Measurements from ENCODE around the gene ELAC1.

GRCh38 chr18:50933684-50934083 is 34.2 kb upstream of the ELAC1 start:
- TF ChIP-seq CTCF (IDR thresholded peaks at IDR 0.05 in 8 of 11, conservative IDR thresholded peaks at IDR 0.05 in 3 of 11) (no peak), POLR2AphosphoS5 (IDR thresholded peaks at IDR 0.05) (no peak), POLR2A (IDR thresholded peaks at IDR 0.05) (no peak)
